GM12864 (cell line): Measurements from ENCODE around the gene ITGA5.

Source experiments
- DNase-seq: peaks from one replicate; pipeline ENCODE4 v3.0.0-alpha.2; 2011; ENCODE audit warnings: low read depth
- H3K4me3 ChIP-seq: 2 replicates; pipeline ENCODE4 v1.5.1; 2011; ENCODE audit warnings: mild to moderate bottlenecking, low read depth, low read length, control low read depth
- TF ChIP-seq, protein P1 (sequence below): IDR thresholded peaks from 2 replicates; pipeline ENCODE4 v1.5.1; 2011; ENCODE audit warnings: low read depth, mild to moderate bottlenecking, moderate library complexity, low read length, control low read depth, inconsistent platforms; ENCODE audit errors: missing control alignments

Gene ITGA5

DNA sequence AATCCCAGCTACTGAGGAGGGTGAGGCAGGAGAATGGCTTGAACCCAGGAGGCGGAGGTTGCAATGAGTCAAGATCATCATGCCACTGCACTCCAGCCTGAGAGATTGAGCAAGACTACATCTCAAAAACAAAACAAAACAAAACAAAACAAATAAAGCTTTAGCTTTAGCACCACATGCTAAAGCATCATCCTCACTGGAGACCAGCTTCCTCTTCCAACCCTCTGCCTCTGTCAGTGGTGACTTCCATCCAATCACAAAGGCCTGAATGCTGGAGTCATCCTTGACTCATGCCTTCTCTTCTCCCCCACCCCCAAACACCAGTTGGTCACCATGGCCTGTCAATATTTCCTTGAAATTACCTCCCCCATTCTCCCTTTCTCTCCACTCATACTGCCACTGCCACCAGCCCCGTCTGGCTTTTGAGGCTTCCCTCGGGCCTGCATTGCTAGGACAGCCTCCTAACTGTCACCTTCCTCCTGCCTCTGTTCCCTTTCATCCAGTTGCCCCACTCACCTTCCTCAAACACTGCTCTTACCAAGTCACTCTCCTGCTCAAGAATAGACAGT, 35.9 kb downstream of the ITGA5 start:
- TF ChIP-seq, protein P1, sequence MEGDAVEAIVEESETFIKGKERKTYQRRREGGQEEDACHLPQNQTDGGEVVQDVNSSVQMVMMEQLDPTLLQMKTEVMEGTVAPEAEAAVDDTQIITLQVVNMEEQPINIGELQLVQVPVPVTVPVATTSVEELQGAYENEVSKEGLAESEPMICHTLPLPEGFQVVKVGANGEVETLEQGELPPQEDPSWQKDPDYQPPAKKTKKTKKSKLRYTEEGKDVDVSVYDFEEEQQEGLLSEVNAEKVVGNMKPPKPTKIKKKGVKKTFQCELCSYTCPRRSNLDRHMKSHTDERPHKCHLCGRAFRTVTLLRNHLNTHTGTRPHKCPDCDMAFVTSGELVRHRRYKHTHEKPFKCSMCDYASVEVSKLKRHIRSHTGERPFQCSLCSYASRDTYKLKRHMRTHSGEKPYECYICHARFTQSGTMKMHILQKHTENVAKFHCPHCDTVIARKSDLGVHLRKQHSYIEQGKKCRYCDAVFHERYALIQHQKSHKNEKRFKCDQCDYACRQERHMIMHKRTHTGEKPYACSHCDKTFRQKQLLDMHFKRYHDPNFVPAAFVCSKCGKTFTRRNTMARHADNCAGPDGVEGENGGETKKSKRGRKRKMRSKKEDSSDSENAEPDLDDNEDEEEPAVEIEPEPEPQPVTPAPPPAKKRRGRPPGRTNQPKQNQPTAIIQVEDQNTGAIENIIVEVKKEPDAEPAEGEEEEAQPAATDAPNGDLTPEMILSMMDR, result no peak
- no peak for DNase-seq
- H3K4me3 ChIP-seq, result no peak overlapping the region

DNA sequence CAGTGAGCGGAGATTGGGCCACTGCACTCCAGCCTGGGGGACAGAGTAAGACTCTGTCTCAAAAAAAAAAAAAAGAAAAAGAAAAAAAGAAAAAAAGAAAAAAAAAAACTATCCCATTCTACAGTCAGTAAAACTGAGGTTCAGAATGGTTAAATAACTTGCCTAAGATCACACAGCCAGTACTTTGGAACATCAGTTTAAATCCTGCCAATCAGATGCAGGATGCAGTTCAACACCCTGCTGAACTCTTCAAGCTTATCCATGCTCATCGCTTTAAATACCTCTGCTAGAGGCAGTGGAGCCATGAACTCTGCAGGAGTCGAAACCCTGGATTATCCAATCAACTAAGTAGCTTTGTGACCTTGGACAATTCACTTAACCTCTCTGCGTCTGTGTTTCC, 37.9 kb downstream of the ITGA5 start:
- TF ChIP-seq, protein P1, result no peak
- no peak for DNase-seq
- no peak overlapping the region for H3K4me3 ChIP-seq

DNA sequence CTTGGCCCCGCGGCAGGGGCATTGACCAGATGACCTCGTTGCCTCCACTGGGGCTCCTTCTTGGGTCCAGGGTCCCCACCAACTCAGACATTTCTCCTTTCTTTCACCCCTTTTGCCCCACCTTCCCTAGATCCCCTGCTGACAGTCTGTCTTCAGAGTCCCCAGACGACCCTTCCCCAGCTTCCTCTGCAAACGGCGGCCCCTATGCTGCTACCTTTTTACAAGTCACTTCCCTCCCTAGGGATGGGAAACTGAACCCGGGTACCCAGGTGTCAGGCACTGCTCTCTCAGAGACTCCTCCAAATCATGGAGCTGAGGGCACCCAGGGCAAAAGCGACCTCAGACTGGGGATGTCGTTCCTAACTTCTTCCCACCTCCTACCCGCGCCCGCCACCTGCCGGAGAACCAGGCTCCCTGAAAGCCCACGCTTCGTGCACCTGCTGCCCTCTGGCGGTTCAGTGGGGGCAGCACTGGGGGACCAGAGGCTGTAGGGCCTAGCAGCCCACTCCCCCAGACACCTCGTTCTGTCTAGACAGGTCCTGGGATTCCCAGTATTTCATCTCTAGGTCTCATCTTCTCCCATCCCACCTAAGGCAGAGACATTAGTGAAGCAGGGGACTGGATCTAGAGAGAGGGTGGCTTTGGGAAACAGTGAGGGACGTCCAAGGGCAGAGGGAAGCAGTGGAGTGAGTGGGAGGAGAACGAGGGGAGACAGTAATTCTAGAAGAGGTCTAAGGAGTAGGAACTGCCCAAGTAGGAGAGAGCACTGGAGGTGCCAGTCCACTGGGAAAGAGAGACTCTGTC, 39.5 kb downstream of the ITGA5 start:
- no peak overlapping the region for H3K4me3 ChIP-seq
- no peak for DNase-seq
- TF ChIP-seq, protein P1, result peak; percentile 100

DNA sequence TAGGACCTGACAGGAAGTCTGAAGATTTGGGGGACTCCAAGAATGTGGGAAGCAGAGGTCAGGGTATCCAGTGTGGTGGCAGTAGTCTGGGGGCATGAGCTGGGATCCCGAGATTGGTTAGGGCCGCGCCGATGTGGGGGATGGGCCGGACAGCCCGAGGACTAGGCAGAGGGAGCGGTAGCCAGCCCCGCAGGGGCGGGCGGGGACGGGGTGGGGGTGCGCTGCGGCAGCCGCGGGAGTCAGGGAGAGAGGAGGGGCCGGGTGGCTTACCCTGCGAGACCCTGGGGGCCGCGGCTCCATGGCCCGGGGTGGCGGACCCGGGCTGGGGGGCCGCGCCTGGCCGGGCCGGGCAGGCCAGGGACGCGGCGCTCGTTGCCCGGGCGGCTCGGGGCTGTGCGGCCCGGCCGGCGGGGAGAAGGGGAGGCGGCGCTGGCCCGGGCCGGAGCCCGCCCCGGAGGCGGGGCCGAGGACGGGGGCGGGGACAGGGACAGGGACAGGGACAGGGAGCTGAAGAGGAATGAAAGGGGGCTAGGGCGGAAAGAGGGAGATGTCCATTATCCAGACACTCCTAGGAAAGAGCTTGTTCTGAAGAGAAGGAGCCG, 40.2 kb downstream of the ITGA5 start:
- no peak overlapping the region for H3K4me3 ChIP-seq
- TF ChIP-seq, protein P1, result no peak
- no peak for DNase-seq

DNA sequence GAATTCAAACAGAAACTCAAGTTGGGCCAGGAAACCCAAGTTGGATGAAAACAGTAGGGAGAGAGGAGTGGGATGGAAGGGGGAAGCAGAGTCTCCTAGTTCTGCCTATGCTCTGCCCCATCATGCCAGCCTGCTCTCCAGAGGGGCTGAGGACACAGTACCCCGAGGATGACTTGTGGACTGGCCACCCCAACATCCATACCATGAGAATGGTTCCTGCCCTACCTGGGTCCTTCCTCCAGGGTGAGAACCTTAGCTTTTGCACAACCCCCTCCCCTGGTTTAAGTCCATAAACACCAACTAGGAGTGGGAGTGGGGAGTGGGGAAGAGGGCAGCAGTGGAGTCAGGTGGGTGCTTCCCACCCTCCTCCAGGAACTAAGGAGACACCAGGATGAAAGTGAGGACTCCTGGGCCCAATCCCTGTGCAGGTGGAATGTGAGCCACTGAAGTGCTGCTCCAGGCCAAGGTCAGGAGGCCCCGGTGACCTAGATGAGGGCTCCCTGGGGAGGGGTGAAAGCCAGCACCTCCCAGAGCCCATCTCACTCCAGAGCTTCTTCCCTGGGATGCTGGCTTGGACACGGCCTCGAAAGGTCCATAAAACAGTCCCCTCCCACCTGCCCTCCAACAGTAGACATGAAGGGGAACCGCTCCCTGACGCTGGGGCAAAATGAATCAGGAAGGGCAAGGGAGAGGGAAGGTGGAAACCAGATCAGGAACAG, 41.1 kb downstream of the ITGA5 start:
- no peak overlapping the region for H3K4me3 ChIP-seq
- DNase-seq, result no peak
- TF ChIP-seq, protein P1, result no peak

DNA sequence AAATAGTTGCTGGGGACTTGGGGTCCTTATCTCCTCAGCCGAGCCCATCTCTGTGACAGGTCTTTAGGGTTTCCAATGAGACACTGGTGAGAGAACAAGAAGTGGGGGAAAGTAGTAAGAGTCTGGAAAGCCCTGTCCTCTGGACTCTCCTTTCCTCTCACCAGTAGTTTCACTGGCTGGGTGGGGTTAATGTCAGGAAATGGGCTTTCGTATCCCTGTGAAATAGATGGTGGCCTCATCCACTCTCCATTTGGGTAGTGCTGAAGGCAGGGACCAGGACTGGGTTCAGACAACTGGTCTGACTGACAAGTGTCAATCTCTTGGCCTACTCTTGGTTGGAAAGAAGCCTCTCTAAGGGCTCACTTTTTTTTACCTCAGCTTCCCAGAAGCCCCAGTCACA, 42.1 kb downstream of the ITGA5 start:
- no peak for DNase-seq
- TF ChIP-seq, protein P1, result no peak
- H3K4me3 ChIP-seq, result no peak overlapping the region
